NCI-H1417 (cell line): Measurements from ENCODE around the gene PRKD3.

ENCODE experiments used
- DNase-seq, 3 experiments: peaks; one replicate each; lab custom pipeline; 2025; lab: John Stamatoyannopoulos, UW

The PRKD3 gene

DNA sequence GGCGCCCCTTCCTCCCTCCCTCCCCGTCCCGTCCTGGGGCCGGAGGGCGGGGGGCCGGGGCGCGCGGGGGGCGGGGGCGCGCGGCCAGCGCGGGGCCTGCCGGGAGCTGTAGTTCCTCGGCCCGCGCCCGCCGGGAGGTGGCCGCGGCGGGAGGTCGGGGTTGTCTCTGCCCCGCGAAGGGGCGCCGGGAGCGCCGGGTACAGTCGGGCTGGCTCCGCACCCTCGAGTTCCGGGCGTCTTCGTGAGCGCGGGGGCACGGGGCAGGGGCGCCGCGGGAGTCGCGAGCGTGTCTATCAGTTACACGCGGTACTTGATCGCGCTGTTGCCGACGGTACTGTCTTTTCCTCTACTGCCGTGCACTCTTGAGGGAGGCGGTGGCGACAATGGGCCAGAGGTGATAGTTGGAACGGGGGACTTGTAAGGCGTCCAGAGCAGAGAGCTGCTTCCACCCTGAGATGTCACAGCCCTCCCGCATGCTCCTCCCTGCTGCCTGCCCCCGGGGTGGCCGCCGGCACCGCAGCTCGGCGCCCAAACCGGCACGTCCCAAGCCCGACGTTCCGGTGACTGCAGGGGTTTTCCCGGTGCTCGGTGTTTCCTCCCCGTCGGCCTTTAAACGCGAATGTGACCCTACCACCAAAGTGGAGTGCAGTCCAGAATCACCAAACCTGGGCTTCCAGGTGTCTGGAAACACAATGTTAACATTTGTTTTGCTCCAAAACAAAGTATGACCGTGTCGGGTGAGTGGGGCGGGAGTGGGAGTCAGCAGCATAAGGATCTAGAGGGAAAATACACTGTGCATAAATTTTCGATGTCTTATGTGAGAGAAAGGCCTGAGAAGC lies at the start of gene PRKD3:
Gene PRKD3, minus strand, starts transcription at position 48 of the 839 bp plus-strand sequence. CDS start 8,309 bp downstream, outside the sequence.
- DNase-seq: peak; percentile 60 to 85 (median 72)

DNA sequence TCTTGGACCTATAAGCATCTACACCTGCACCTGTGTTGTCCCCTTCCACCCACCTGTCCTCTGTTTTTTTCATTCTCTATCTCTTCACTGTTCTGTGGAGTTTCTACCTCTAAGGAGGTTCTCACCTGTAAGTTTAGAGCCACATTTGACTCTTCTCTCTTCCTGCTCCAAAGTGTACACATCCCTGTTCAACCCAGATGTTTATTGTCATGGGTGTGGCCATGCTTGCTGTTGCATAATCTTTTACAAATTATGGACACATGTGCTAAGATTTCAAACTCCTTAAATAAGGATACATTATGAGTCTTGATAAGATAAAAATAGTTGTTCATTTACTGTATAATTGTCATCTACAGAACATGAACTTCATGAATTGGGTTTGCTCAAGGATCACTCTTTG lies 47.4 kb upstream of the PRKD3 start:
- DNase-seq: no peak

DNA sequence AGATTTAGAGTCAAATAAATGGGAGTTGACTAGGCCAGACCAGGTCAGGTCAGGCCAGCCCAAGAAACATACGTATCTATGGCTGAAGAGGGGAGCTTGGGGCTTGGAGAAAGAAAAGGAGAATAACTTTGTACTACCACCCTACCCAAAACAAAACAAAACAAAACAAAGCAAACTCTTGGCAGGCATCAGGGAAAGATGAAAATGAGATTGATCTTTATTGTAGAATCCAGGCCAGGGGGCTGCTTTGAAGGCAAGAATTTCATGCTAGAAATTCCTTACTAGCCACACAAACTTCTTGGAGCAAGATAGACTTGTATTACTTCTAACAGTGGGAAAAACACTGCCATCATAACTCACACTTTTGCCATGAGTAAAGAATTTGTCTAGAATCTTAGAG lies 46.0 kb upstream of the PRKD3 start:
- DNase-seq: no peak

DNA sequence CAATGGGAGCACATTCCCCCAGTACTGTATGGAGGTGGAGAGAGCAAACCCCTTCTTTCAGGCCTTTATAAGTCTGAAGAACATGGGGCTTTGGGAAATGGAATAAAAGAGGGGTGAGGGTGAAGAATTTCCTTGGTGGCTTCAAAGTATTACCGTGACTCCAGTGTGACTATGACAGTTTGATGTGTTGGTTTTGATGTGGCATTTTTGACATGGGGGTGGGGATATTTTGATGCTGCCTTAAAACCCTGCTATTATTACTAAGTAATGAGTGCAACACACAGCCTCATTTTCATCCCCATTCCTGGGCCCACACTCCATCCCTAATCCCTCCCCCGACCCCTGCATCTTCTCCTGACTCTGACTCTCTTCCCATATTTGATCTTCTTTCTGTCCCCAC lies 43.4 kb upstream of the PRKD3 start:
- DNase-seq: no peak

DNA sequence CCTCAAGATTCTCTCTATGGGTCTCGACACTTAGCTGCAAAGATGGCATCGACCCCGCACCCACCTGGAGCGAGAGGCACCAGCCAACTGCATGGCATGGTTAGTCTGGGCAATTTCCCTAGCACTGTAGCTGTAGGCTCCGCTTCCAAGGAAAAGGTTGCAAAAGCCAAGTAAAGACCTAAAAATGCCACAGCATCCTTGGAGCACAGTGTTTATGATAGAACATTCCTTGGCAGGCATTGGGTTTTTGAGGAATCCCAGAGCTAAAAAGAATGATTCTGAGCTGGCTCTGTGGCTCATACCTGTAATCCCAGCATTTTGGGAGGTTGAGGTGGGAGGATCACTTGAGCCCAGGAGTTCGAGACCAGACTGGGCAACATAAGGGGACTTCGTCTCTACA lies 42.7 kb upstream of the PRKD3 start:
- DNase-seq: no peak

DNA sequence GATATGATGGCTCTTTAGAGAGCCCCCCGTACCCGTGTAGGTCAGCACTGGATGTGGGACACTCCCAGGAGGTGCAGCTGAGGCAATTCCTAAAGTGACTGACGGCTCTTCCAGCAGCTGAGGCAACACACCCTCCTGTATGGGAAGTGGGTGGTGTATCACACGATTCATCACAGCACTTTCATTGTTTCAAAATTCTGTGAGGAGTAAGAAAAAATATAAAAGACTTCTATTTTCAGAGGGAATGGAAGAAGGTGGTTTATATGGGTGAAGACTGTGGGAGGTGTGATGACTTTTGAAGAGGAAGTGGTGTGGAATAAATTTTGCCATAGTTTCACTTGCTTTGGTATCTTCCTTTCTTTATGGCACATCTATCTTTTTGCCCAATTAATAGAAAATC lies 42.1 kb upstream of the PRKD3 start:
- DNase-seq: no peak

DNA sequence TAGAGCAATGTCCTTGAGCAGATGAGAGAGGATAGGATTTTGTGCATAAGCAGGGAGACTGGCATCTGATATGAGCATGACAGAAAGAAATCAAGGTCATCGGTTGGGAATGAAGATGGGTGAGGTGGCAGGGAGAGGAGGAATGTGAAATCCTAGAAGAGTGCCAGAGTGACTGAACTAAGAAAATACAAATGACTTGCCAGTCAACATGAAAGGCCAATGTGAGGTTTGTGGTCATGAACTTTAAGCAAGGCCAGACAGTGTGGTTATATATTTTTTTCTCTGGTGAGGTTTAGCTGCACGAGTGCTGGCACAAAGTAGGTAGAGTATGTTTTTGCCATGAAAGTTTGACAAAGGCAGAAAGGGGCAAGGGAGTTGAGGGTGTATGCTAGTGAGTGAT lies 41.0 kb upstream of the PRKD3 start:
- no peak for DNase-seq

DNA sequence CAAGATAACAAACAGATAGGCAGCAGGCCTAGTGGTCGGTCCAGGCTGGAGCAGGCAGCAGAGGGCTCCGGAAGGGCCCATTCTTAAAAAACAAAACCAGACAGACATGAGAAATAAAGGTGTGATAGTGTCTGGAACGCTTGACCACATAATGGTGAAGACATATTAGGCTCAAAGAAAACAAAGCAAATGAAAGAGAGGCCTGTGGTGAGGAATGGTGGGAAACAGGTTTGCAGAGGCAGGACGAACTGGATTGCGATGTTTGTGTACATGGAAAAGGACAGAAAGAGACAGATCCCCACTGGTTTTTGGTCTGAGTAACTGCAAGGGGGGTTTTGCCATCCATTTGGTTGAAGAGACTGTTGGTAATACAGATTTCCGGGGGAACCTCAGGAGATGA lies 39.7 kb upstream of the PRKD3 start:
- DNase-seq: no peak

DNA sequence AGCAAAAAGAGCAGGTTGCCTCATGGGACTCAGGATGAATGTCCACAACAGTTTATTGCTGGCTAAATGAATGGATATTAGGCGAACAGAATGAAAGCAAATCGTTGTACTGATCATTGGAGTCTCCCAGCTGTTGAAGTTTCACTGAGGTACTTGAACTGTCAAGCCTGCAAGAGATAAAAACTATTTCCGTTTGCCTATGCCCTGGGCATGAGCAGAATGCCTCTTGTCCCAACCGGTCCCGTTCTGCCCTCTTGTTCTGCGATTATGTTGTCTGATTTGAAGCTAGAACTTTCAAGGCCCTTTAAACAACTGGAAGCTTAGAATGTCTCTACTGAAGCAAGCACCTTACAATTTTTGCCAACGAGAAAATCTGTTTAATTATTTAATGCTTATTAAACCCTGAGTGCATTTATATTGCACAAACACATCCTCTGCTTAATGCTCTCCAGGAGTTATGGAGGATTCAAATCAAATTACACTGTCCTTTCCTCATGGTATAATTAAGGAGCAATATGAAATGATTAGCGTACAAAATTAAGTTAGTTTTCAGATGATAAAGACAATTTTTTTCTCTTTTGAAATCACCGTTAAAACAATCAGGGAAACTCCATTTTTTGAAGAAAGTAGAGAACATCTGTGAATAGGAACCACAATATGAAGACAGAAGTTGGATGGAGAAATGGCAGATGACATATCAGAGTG lies 37.5 kb upstream of the PRKD3 start:
- no peak for DNase-seq

DNA sequence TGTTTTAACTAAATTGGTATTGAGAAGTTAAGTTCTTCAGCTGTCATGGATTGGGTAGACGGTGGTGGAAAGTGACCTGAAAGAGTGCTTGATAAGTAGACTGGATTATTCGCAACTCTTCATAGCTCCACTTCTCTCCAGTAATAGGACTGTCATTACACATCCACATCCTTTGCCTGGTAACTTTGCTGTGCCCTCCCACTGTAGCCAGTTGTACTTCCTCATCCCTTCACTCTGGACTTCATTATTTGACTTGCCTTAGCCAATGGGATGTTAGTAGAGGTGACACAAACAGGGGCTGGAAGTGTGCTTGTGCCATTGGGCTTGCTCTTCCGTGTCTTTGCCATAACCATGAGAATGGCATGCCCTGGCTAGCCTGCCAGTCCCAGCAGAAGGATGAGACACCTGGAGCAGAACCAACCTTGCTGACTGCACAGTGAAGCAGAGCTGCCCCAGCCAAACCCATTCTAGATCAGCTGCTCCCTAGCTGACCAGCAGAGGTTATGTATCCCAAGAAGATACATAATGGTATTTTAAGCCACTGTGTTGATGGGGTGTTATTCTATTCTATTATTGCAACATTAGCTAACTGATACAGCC lies 36.7 kb upstream of the PRKD3 start:
- no peak for DNase-seq

DNA sequence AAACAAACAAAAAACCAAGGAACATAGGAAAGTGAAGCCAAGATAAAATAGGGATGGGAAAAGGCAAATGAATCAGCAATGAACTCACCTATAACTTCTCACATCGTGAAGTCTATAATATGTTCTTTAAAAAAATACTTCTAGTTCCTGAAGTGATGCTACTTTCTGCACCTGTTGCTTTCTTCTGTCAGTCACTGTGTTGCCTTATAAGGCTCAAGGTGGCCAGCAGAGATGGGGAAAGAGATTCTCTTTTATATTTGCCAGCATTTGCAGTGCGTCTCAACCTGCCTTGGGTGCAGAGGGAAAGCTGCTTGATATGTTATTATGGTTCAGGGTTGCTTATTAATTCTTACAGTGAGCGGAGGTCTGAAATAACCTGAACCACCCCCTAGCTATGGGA lies 33.8 kb upstream of the PRKD3 start:
- no peak for DNase-seq

DNA sequence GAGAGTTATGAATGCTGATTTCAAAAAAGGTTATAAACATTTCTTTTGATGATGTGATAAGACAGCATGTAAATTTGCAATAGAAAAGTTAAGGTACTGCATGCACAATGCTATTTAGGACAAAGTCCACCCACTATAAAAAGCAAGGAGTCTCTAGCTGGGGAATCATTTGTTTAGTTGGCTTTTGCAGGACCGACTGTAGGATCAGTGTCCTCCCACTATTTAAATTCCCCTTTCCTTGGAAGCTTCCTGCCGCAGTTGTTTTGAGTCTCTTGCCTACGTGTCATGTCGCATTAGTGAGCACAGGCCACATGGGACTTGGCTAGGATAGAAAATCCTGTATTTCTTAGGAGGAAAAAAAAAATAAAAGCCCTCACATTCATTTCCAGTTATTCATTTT lies 32.9 kb upstream of the PRKD3 start:
- no peak for DNase-seq

DNA sequence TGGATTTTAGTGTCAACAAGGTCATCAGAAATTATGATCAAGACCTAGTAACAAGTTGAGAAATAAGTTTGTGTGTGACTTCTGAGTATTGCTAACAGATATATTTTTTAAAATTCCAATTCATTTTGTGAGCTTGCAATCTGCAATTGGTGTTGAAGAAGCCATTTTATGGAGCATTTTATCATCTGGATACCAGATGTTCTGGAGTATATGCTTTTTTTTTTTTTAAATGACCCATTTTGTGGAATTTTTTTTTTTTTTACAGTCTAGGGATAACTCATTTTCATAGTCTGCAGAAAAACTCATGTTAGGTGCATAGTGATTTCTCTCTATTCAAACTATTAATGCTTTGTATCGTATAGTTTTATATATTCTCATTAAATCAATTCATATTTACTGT lies 32.4 kb upstream of the PRKD3 start:
- no peak for DNase-seq

DNA sequence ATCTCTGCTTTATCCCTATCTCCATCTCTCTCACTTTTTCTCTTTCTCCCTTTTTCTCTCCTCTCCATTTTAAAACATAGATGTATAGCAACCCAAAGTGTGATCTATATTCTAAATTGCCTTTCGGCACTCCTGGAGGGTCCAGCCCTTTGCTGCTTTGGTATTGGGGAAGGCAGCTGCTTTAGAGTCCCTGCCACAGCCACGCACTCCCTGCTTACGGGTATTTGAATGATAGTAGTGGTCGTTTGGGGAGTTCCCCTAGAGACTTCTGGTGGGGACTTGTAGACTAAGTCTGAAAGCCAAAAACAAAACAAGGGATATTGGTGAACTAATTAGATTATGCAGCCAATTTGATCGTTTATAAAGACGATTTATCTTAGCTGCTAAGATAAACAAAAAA lies 31.7 kb upstream of the PRKD3 start:
- DNase-seq: no peak

DNA sequence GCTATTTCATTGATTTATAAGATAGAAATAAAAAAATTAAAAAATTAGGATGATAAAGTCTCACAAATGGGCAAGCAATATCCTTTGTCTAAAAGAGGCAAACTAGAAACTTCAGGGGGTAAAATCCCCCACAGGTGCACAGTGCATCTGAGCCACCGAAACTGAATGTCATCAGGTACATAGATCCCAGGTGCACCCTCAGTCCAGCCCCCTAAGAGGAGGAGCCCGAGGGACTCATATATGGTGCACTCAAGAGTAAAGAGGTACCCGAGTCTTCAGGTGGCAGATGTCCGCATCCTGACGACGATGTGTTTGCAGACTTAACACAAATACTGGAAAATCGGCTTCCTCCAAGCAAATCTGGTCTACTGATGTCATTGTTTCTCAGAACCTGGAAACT lies 31.1 kb upstream of the PRKD3 start:
- peak in 1 of 3 experiments; percentile 13 for DNase-seq

DNA sequence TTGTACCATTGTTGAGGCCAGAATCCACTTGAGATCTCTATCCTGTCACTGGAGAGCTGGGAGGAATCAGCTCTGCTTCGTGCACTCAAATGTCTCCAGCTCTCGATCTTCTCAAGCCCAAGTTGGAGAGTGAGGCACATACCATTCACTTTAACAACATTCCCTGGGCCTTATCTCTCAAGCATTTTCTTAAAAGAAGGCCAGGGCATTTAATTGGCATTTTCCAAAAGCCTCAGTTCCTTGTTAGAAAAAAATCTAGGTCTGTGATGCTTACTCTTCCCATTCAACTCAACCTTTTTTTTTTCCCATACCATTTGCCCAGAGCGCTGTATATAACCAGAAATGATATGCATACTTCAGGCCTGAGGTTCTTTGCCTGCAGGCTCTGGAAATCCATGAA lies 29.9 kb upstream of the PRKD3 start:
- DNase-seq: no peak

DNA sequence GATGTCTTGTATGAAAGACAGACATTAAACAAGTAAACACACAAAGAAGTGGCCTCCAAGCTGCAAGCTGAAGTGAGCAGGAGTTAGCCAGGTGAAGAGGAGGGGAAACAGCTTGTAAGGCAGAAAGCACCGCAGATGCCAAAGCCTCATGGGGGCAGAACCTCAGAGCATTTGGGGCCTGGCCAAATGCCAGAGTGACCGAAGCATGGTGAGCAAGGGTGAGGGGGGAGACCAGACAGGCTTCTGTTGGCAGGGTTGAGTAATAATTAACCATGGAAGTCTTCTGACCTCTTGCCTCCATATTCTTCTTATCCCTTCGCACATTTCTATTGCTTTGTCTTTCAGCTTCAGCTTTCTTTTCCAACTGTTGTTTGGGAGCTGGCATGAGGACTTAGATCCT lies 25.4 kb upstream of the PRKD3 start:
- DNase-seq: peak; percentile 66 to 88 (median 68)

DNA sequence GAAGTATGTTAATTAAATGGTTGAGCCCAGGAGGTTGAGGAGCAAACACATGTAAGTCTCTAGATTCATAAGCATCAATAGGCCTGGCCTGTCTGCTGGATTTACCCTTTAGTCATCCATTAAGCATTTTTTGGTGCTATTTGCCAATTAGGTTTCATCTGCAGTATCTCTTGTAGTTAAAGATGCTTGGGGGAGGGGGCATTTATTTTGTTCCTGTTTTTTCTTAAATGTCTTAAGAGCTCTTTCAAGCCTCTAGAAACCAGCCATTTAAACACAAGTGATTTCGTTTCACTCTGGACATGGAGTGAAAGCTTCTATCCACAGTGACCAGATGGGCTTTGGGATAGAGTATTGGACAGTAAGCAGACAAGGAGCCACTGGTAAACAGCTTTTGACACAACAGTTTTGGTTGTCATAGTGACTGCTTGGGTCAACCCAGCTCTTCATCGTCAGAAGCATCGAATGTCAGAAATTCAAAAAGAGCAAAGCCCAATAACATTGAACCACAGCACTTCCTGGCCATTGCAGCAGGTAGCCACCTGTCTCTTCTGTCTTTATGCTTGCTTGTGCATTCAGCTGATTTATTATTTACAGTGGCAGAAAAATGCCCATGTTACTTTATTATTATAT lies 24.7 kb upstream of the PRKD3 start:
- DNase-seq: peak; percentile 52 to 88 (median 59)

DNA sequence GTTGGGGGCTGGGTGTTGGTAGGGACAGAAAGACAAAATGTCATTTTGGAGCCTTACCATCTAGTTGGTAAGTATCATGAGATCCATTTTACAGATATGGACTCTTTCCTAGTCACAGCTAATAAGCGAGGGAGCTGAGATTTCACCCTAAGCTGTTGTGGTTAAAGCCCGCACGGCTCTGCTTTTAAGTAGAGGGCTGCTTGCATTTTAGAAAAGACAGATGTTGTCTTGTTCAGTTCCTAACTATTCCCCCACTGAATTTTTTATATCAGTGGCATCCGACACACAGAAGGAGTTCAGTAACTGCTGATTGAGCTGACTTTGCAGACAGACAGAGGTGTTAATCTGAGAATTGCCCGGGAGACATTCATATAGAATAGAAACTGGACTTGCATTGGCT lies 23.5 kb upstream of the PRKD3 start:
- DNase-seq: no peak

DNA sequence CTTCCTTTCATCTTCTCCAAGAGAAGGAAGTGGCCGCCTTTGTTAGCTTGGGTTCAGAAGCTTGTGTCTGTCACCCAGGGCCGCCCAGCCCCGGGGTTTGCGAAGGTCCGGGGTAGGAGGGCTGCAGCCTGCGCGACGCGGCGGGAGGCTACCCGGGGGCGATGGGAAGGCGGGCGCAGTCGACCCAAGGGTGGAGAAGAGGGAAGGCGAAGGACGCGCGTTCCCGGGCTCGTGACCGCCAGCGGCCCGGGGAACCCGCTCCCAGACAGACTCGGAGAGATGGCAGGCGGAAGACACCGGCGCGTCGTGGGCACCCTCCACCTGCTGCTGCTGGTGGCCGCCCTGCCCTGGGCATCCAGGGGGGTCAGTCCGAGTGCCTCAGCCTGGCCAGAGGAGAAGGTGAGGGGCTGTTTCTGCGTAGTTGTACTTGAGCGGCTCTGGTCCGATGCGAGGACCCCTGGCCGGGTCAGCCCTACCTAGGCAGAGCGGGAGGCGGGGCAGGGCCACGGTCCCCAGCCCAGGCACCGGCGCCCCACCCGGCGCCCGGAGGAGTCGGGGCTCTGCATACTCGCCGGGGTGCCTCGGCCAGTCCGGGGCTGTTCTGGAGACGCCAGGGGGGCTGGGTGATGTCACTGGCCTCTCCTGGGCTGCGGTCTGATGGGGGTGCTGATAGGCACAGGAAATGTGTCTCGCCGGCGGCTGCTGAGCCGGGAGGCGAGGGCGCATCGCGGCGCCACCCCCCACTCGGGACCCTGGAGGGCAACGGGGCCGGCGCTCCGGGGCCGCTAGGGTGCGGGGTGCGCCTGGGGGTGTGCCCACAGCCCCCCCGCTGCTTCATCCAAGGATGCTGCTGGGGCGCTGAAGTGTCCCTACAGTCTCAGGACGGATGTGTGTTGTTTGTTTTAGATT lies 20.1 kb upstream of the PRKD3 start, which contains the start of gene QPCT:
Gene QPCT, plus strand, starts transcription at position 178 of the 909 bp plus-strand sequence. Its CDS starts 102 bp downstream, at position 280.
- peak; percentile 69 to 74 (median 71) for DNase-seq
